Neutrophil (primary cell): ENCODE measurements around the gene POLR2M.

ENCODE experiments used
- H3K27ac ChIP-seq: fragments of 200-600 bp; sonication (generic); 2 replicates; pipeline ENCODE4 v1.5.1; 2016; ENCODE audit warnings: mild to moderate bottlenecking, moderate library complexity
- H3K27me3 ChIP-seq: fragments of 200-600 bp; sonication (generic); 2 replicates; pipeline ENCODE4 v1.6.0; 2016; ENCODE audit warnings: mild to moderate bottlenecking
- H3K36me3 ChIP-seq: fragments of 200-600 bp; sonication (generic); 2 replicates; pipeline ENCODE4 v1.5.1; 2017
- H3K4me1 ChIP-seq, 2 experiments: fragments of 200-600 bp in 1 of 2; sonication (generic) in 1 of 2; 1 replicate in 1 of 2; 2 replicates in 1 of 2; pipeline versions ENCODE4 v1.5.1 to v1.6.1; 2013 to 2016; ENCODE audit warnings: low read depth in 1 of 2, low read length in 1 of 2, mild to moderate bottlenecking in 1 of 2, moderate library complexity in 1 of 2; ENCODE audit not compliant: control insufficient read depth in 1 of 2, insufficient read depth in 1 of 2
- H3K4me3 ChIP-seq, 2 experiments: fragments of 200-600 bp in 1 of 2; sonication (generic) in 1 of 2; 1 replicate in 1 of 2; 2 replicates in 1 of 2; pipeline ENCODE4 v1.5.1; 2013 to 2016; ENCODE audit warnings: low read depth in 1 of 2, low read length in 1 of 2, mild to moderate bottlenecking in 1 of 2, moderate library complexity in 1 of 2
- H3K9me3 ChIP-seq: fragments of 200-600 bp; sonication (generic); 2 replicates; pipeline ENCODE4 v1.5.1; 2016
- TF ChIP-seq, protein P1 (sequence below): fragments of 200-600 bp; sonication (generic); IDR thresholded peaks from 2 replicates; pipeline ENCODE4 v1.5.1; 2016; ENCODE audit warnings: antibody characterized with exemption

POLR2M gene

DNA sequence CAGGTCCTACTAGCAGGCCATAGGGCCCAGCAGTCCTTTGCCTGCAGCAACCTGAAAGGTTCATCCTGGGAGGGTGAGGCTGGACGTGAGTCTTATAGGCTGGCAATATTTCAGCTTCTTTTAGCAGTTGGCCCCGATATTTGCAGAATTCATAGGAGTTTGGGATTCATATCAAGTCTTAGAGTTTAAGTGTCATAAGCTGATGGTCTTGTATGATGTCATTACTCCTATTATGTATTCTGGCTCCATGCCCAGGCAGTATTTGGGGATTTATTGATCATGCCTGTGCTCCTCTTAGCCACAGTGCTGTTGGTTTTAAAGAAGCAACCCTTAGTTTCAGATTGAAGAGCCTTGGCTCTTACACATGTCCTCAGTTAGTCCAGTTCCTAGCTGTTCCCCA lies 41.3 kb upstream of the POLR2M start:
- peaks cover 50% of the 10 kb centered on the region for H3K27me3 ChIP-seq
- TF ChIP-seq, protein P1, sequence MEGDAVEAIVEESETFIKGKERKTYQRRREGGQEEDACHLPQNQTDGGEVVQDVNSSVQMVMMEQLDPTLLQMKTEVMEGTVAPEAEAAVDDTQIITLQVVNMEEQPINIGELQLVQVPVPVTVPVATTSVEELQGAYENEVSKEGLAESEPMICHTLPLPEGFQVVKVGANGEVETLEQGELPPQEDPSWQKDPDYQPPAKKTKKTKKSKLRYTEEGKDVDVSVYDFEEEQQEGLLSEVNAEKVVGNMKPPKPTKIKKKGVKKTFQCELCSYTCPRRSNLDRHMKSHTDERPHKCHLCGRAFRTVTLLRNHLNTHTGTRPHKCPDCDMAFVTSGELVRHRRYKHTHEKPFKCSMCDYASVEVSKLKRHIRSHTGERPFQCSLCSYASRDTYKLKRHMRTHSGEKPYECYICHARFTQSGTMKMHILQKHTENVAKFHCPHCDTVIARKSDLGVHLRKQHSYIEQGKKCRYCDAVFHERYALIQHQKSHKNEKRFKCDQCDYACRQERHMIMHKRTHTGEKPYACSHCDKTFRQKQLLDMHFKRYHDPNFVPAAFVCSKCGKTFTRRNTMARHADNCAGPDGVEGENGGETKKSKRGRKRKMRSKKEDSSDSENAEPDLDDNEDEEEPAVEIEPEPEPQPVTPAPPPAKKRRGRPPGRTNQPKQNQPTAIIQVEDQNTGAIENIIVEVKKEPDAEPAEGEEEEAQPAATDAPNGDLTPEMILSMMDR: no peak
- H3K4me3 ChIP-seq: no peak overlapping the region
- no peaks in the 10 kb centered on the region for H3K36me3 ChIP-seq
- no peak overlapping the region for H3K27ac ChIP-seq
- H3K9me3 ChIP-seq: no peaks in the 10 kb centered on the region
- no peaks in the 10 kb centered on the region for H3K4me1 ChIP-seq

DNA sequence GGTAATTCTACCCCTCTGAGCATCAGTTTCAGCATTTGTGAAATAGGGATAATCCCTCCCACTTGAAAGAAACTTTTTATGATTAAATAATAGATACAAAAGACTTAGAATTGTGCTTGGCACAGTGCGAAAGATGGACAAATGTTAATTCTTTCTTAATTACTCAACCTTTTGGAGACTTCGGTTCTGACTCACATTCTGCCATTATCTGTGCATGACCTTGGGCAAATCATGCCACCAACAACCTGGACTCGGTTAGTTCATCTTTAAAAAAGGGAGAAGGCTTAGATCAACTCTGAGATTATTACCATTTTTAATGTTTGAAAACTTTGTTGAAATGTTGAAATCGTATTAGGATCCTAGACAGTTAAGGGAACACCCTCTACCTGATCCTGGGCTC lies 40.6 kb upstream of the POLR2M start:
- Histone ChIP-seq H3K9me3 (no peaks in the 10 kb centered on the region), H3K27me3 (peaks cover 49% of the 10 kb centered on the region), H3K4me1 (no peaks in the 10 kb centered on the region), H3K36me3 (no peaks in the 10 kb centered on the region), H3K4me3 (no peak overlapping the region), H3K27ac (no peak overlapping the region)
- TF ChIP-seq, protein P1: no peak

DNA sequence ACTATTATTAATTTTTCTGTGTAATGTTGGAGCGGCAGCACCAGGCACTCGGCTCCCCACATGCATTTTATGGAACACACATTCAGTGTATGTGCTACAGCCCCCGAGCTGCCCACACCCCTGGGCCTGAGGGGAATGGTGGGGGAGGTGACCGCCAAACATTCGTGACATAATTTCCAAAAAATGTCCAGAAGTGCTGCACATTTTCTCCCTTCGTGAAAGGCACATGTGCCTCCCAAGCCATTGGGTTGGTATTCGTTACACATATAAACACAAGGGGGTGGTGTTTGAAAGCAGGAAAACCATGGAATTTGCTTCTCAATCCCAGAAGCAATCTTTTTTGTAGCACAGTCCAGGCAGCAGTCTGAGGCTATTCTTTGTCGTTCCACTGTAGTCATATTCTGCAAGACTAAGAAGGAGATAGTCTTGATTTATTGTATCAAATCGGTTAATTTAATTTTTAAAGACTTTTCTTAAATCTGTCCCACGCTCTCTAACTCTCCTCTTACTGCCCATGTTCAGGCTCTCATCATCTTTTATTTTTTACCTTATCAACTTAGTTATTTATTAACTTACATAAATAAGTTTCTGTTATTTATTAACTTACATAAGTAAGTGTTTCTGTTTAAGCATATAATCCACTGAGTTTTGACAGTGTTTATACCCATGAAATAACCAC lies 39.2 kb upstream of the POLR2M start:
- Histone ChIP-seq H3K4me3 (no peak overlapping the region), H3K27ac (no peak overlapping the region), H3K4me1 (no peaks in the 10 kb centered on the region), H3K9me3 (no peaks in the 10 kb centered on the region), H3K36me3 (no peaks in the 10 kb centered on the region), H3K27me3 (peaks cover 49% of the 10 kb centered on the region)
- TF ChIP-seq, protein P1: no peak

DNA sequence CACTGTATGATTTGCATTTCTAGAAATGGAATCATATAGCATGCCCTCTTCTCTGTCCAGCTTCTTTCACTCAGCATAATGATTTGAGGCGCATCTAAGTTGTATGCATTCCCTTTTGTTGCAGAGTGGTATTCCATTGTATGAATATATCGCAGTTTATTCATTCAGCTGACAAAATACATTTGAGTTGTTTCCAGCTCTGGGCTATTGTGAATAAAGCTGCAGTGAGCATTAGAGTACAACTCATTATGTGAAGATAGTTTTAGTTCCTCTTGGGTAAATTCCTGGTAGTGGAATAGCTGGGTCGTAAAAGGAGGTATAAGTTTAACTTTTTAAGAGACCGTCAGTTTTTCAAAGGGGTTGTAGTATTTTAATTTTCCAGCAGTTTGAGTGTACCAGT lies 38.5 kb upstream of the POLR2M start:
- TF ChIP-seq, protein P1: no peak
- Histone ChIP-seq H3K36me3 (no peaks in the 10 kb centered on the region), H3K4me1 (no peaks in the 10 kb centered on the region), H3K4me3 (no peak overlapping the region), H3K9me3 (no peaks in the 10 kb centered on the region), H3K27ac (no peak overlapping the region), H3K27me3 (peaks cover 46% of the 10 kb centered on the region)

DNA sequence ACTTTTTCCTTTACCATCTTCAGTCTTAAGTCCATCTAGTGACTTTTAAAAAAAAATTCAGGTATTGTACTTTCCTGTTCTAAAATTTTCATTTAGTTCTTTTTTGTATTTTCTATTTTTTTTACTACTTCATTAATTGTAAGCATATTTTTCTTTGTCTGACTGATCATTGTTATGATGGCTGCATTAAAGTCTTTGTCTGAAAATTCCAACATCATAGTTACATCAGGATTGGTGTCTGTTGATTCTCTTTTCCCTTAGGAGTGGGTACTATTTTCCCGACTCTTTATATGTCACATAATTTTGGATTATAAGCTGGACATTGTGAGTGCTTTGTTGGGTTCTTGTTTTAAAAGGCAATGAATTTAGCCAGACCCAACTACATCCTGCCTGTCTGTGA lies 34.9 kb upstream of the POLR2M start:
- peaks cover 55% of the 10 kb centered on the region for H3K27me3 ChIP-seq
- TF ChIP-seq, protein P1: no peak
- no peaks in the 10 kb centered on the region for H3K36me3 ChIP-seq

More for the DNA sequence above, 34.9 kb upstream of the POLR2M start:
- Histone ChIP-seq H3K4me3 (no peak overlapping the region), H3K9me3 (no peaks in the 10 kb centered on the region), H3K27ac (no peak overlapping the region), H3K4me1 (no peaks in the 10 kb centered on the region)
